Adipocyte (in vitro differentiated cells): ENCODE data around the gene DHX35.

Experiments
- DNase-seq: peaks from one replicate; pipeline ENCODE4 v3.0.0-alpha.2; 2015; ENCODE audit warnings: low read depth
- H3K27me3 ChIP-seq: replicated peaks from 2 replicates; pipeline ENCODE4 v1.7.0; 2013; ENCODE audit warnings: mild to moderate bottlenecking, low read length, moderate library complexity; ENCODE audit not compliant: control insufficient read depth, insufficient read depth
- H3K36me3 ChIP-seq: 2 replicates; pipeline ENCODE4 v1.7.0; 2013; ENCODE audit warnings: low read length, mild to moderate bottlenecking, moderate library complexity; ENCODE audit not compliant: control insufficient read depth, insufficient read depth, severe bottlenecking
- H3K4me1 ChIP-seq: 2 replicates; pipeline ENCODE4 v1.7.0; 2013; ENCODE audit warnings: mild to moderate bottlenecking, low read length, moderate library complexity; ENCODE audit not compliant: control insufficient read depth, insufficient read depth
- H3K4me3 ChIP-seq: 2 replicates; pipeline ENCODE4 v1.7.0; 2013; ENCODE audit warnings: mild to moderate bottlenecking, low read length, moderate library complexity
- H3K9ac ChIP-seq: 2 replicates; pipeline ENCODE4 v1.7.0; 2013; ENCODE audit warnings: mild to moderate bottlenecking, low read length, moderate library complexity
- H3K9me3 ChIP-seq: 2 replicates; pipeline ENCODE4 v1.7.0; 2013; ENCODE audit warnings: mild to moderate bottlenecking, low read length, moderate library complexity; ENCODE audit not compliant: control insufficient read depth

DHX35 gene, protein sequence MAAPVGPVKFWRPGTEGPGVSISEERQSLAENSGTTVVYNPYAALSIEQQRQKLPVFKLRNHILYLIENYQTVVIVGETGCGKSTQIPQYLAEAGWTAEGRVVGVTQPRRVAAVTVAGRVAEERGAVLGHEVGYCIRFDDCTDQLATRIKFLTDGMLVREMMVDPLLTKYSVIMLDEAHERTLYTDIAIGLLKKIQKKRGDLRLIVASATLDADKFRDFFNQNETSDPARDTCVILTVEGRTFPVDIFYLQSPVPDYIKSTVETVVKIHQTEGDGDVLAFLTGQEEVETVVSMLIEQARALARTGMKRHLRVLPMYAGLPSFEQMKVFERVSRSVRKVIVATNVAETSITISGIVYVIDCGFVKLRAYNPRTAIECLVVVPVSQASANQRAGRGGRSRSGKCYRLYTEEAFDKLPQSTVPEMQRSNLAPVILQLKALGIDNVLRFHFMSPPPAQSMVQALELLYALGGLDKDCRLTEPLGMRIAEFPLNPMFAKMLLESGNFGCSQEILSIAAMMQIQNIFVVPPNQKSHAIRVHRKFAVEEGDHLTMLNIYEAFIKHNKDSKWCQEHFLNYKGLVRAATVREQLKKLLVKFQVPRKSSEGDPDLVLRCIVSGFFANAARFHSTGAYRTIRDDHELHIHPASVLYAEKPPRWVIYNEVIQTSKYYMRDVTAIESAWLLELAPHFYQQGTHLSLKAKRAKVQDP

DNA sequence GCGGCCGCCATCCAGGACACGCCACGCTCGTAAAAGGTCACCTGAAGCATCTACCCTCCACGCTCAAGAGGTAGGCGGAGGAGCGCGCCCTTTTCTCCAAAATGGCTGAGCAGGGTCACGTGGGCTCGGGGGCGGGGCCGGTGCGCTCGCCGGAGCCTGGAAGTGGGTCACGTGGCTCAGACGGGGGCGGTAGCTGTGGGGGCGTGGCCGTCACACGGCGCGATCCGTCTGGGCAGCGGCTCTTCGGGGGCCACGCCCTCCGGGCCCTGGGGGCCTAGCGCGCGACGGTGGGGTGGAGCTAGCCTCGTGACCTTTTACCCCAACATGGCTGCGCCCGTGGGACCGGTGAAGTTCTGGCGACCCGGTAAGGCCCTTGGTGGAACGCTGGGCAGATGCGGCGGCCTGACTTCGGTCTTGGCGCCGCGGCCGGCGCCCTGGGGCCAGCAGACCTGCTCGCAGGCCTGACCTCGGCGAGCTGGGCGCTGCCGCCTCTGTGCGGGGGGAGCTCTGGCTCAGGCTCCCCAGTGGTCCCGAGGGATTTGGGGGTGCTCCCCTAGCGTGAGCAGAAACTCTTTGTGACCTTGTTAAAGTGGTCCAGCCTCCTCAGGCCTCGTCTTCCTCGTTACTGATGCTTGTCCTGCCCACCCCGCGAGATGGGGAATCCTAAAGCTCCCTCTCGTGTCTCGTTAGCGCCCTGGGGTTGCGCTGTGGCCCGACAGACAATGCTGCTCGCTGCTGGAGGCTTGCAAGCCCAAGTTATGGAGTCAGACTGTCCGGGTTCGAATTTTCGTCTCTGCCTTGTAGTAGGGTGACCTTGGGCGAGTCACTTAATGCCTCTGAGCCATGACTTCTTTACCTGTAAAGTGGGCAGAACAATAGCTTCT, at the start of gene DHX35:
Gene DHX35, plus strand, starts transcription at position 301 of the 884 bp plus-strand sequence. Its CDS starts 24 bp downstream, at position 325.
- Histone ChIP-seq H3K4me3 (peak within 1 kb of the TSS; percentile 87), H3K36me3 (no peaks in the 10 kb centered on the region), H3K9me3 (no peaks in the 10 kb centered on the region), H3K27me3 (no peaks in the 10 kb centered on the region), H3K9ac (peak within 1 kb of the TSS; percentile 91), H3K4me1 (peaks cover 17% of the 10 kb centered on the region)
- peak; percentile 99 for DNase-seq

DNA sequence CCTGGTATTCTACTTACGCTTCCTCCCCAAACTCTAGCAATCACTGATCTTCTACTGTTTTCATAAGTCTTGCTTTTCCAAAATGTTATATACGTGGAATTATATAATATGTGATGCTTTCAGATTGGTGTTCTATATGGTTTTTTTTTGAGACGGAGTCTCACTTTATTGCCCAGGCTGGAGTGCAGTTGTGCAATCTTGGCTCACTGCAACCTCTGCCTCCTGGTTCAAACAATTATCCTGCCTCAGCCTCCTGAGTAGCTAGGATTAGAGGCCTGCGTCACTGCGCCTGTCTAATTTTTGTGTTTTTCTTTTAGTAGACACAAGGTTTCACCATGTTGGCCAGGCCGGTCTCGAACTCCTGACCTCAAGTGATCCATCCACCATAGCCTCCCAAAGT, 46.8 kb upstream of the DHX35 start:
- no peak for DNase-seq
- no peak overlapping the region for H3K9ac ChIP-seq
- H3K9me3 ChIP-seq: no peaks in the 10 kb centered on the region
- H3K36me3 ChIP-seq: no peaks in the 10 kb centered on the region
- peaks cover 3% of the 10 kb centered on the region for H3K4me1 ChIP-seq
- H3K4me3 ChIP-seq: no peak overlapping the region
- H3K27me3 ChIP-seq: peaks cover 34% of the 10 kb centered on the region

DNA sequence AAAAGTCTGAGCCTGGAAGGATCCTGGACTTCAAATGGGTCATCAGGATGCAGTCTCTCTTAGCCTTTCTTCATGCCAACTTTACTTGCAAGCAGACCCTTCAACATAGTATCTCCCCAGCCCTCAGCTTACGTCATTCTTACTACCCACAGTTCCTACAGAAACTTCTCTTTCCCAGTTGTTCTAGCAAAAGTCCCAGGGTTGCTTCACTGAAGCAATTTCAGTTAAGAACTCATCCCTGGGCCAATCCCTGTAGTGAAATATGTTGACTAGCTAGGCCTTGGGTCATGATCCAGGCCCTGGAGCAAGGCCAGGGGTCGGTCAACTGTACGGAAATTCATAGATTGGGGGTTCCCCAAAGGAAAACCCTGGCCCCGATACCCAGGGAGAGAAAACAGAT, 44.5 kb upstream of the DHX35 start:
- Histone ChIP-seq H3K4me1 (peaks cover 3% of the 10 kb centered on the region), H3K9me3 (no peaks in the 10 kb centered on the region), H3K36me3 (no peaks in the 10 kb centered on the region), H3K9ac (no peak overlapping the region), H3K4me3 (no peak overlapping the region), H3K27me3 (peaks cover 54% of the 10 kb centered on the region)
- no peak for DNase-seq

DNA sequence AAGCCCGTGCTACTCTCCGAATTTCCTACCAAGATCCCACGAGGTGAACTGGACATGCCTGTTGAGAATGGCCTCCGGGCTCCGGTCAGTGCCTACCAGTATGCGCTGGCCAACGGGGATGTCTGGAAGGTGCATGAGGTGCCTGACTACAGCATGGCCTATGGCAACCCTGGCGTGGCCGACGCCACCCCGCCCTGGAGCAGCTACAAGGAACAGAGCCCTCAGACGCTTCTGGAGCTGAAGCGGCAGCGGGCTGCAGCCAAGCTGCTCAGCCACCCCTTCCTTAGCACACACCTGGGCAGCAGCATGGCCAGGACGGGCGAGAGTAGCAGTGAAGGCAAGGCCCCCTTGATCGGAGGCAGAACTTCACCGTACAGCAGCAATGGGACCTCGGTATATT, 44.0 kb upstream of the DHX35 start:
- peaks cover 54% of the 10 kb centered on the region for H3K27me3 ChIP-seq
- H3K4me1 ChIP-seq: peaks cover 3% of the 10 kb centered on the region
- H3K9ac ChIP-seq: no peak overlapping the region
- H3K4me3 ChIP-seq: no peak overlapping the region
- DNase-seq: no peak
- no peaks in the 10 kb centered on the region for H3K9me3 ChIP-seq
- H3K36me3 ChIP-seq: no peaks in the 10 kb centered on the region

DNA sequence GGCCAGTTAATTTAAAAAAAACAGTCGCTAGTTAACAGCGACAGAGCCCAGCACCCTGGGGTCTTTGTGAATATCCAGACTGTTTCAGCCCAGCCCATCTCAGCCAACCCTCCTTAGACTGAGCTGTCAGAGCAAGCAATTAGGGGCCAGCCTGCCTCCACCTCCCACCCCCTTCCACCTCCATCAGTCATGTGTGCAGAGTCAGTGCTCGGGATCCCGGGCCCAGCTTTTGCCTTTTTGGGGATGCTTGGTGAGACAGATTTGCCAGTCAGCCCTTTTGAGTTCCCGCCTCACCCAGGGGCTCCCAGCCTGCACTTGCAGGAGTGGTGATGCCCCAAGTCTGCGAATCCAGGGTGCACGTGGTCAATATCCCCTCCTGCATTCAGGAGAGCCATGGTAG, 42.5 kb upstream of the DHX35 start:
- DNase-seq: no peak
- Histone ChIP-seq H3K27me3 (peaks cover 43% of the 10 kb centered on the region), H3K4me1 (peaks cover 3% of the 10 kb centered on the region), H3K9me3 (no peaks in the 10 kb centered on the region), H3K36me3 (no peaks in the 10 kb centered on the region), H3K9ac (no peak overlapping the region), H3K4me3 (no peak overlapping the region)

DNA sequence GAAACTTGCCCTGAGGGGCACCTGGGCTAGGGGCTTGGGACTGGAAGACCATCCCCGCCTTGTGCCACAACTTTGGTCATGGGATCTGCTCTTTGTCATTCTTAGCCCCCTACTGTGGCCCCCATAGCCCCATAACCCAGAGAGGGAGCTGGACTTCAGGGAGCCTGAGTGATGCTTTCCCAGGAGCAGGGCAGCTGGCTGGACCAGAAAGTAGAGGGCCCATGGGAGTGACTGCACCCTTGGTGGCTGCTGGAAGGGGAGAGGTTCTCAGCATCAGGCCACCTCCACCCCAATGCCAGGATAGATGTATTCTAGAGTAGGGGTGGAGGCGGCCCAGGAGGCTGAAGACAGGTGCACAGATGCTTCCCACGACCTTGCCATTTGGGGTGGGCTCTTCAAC, 41.7 kb upstream of the DHX35 start:
- no peak overlapping the region for H3K4me3 ChIP-seq
- no peaks in the 10 kb centered on the region for H3K36me3 ChIP-seq
- peaks cover 43% of the 10 kb centered on the region for H3K27me3 ChIP-seq
- H3K9ac ChIP-seq: no peak overlapping the region
- no peak for DNase-seq
- H3K4me1 ChIP-seq: peaks cover 3% of the 10 kb centered on the region
- no peaks in the 10 kb centered on the region for H3K9me3 ChIP-seq

DNA sequence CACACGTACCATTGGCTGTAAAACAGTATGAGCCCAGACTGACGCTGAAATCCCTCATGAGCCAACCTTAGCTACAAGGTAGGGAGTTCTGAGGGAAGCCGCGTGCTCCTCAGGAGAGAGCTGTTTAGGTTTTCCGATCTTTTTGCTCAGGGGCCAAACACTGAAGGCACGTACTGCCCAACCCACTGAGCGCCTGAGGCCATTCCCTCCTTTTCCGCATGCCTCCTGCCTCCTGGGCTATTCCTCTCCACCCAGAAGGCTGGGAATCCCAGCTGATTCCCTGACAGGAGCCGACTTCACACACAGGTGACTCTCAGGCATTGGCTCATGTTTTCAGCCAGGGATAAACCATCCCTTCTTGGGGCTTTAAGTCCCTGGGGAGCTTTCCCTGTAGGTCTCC, 41.3 kb upstream of the DHX35 start:
- no peak for DNase-seq
- Histone ChIP-seq H3K9me3 (no peaks in the 10 kb centered on the region), H3K4me3 (no peak overlapping the region), H3K36me3 (no peaks in the 10 kb centered on the region), H3K9ac (no peak overlapping the region), H3K4me1 (peaks cover 3% of the 10 kb centered on the region), H3K27me3 (peaks cover 43% of the 10 kb centered on the region)

DNA sequence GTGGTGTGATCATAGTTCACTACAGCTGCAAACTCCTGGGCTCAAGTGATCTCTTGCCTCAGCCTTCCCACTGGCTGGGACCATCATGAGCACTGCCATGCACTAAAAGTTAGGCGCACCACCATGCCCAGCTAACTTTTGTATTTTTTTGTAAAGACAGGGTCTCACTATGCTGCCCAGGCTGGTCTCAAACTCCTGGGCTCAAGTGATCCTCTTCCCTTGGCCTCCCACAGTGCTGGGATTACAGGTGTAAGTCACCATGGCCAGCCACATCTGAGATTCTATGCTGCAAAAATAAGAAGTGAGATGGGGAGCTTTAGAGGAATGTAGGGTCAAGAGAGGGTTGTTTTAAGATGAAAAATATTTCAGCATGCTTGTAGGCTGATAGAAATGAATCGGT, 37.4 kb upstream of the DHX35 start:
- Histone ChIP-seq H3K4me3 (no peak overlapping the region), H3K9me3 (no peaks in the 10 kb centered on the region), H3K4me1 (peaks cover 18% of the 10 kb centered on the region), H3K27me3 (peaks cover 27% of the 10 kb centered on the region), H3K9ac (no peak overlapping the region), H3K36me3 (no peaks in the 10 kb centered on the region)
- no peak for DNase-seq

DNA sequence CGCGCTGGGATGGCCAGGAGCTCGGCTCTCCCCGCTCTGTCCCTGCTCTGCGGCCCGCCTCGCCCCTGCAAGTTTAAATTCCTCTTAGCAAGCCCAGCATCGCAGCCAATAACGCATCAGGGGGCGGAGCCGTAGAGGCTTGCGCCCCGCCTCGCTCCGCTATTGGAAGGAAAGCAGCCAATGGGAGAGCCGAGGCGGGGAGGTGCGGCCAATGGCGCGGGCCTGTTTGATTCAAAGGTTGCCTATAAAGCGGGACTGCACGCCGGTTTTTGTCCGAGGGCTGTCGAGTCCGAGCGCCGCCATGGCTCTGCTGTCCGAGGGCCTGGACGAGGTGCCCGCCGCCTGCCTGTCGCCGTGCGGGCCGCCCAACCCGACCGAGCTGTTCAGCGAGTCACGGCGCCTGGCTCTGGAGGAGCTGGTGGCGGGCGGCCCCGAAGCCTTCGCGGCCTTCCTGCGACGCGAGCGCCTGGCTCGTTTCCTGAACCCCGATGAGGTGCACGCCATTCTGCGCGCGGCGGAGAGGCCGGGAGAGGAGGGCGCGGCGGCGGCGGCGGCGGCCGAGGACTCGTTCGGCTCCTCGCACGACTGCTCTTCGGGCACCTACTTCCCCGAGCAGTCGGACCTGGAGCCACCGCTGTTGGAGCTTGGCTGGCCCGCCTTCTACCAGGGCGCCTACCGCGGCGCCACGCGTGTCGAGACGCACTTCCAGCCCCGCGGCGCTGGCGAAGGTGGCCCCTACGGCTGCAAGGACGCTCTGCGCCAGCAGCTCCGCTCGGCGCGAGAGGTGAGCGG, 35.8 kb upstream of the DHX35 start, which contains the start of gene FAM83D:
Gene FAM83D, plus strand, starts transcription at position 276 of the 792 bp plus-strand sequence. Its CDS starts 26 bp downstream, at position 302.
- no peaks in the 10 kb centered on the region for H3K9me3 ChIP-seq
- peaks cover 11% of the 10 kb centered on the region for H3K27me3 ChIP-seq
- H3K4me1 ChIP-seq: peaks cover 23% of the 10 kb centered on the region
- H3K9ac ChIP-seq: peak within 1 kb of the TSS; percentile 68
- H3K36me3 ChIP-seq: no peaks in the 10 kb centered on the region
- DNase-seq: peak; percentile 98
- H3K4me3 ChIP-seq: peak within 1 kb of the TSS; percentile 81

DNA sequence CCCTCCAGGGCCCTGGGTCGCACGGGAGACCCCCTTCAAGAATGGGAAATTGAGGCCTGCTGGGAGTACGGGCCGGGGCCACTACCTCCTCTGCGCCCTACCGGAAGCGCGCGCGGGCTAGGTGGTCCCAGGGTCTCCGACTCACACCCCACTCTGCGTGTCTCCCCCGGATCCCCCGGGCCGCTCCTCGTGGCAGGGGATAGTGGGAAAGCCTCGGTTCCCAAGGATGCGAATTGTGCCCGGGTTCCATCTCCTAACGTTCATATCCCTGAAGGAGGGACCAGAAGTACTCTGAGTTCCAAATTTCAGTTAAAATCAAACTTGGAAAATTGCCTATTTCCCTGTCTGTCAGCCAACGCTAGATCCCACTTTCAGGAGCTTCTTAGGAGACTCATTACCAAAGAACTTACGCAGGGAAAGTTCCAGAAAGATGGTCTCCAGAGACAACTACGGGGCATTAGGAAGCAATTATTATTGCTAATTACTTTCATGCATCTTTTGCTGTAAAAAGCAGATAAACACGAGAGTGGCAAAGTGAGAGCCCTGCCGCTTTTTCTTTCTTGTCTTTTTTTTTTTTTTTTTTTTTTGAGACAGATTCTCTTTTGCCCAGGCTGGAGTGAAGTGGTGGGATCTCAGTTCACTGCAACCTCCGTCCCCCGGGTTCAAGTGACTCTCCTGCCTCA, 35.1 kb upstream of the DHX35 start:
- H3K4me3 ChIP-seq: peak overlapping the region; percentile 81
- peaks cover 27% of the 10 kb centered on the region for H3K4me1 ChIP-seq
- no peaks in the 10 kb centered on the region for H3K36me3 ChIP-seq
- peaks cover 4% of the 10 kb centered on the region for H3K27me3 ChIP-seq
- no peaks in the 10 kb centered on the region for H3K9me3 ChIP-seq
- DNase-seq: peak; percentile 38
- H3K9ac ChIP-seq: peak overlapping the region; percentile 68
